ENCODE data around the gene OTOS. TPM values are rescaled to one million over a fixed set of nuclear protein-coding genes. Genes with fewer than 3 reads are reported as not detected.

Gene OTOS
- total RNA-seq, 1 donor, result not detected

GRCh38 chr2:240147382-240147781 lies 6.9 kb upstream of the OTOS start:
- no peak overlapping the region for H3K4me3 ChIP-seq (ENCODE audit: low read length)
- no peaks in the 10 kb centered on the region for H3K9me3 ChIP-seq (ENCODE audit: low read depth, low read length)
- no peaks in the 10 kb centered on the region for H3K27me3 ChIP-seq (ENCODE audit: insufficient read depth, low read length)
- no peaks in the 10 kb centered on the region for H3K4me1 ChIP-seq (ENCODE audit: insufficient read depth, low read length)

GRCh38 chr2:240146627-240147278 lies 6.3 kb upstream of the OTOS start:
- no peaks in the 10 kb centered on the region for H3K27me3 ChIP-seq (ENCODE audit: insufficient read depth, low read length)
- H3K9me3 ChIP-seq (ENCODE audit: low read depth, low read length), result no peaks in the 10 kb centered on the region
- no peaks in the 10 kb centered on the region for H3K4me1 ChIP-seq (ENCODE audit: insufficient read depth, low read length)
- no peak overlapping the region for H3K4me3 ChIP-seq (ENCODE audit: low read length)

- no peaks in the 10 kb centered on the region for H3K4me1 ChIP-seq (ENCODE audit: insufficient read depth, low read length)
- H3K27me3 ChIP-seq (ENCODE audit: insufficient read depth, low read length), result no peaks in the 10 kb centered on the region
- no peaks in the 10 kb centered on the region for H3K9me3 ChIP-seq (ENCODE audit: low read depth, low read length)
- no peak overlapping the region for H3K4me3 ChIP-seq (ENCODE audit: low read length)
These were observed 5.7 kb upstream of the OTOS start for GRCh38 chr2:240146141-240146561.

- Histone ChIP-seq H3K4me3 (ENCODE audit: low read length) (no peak overlapping the region), H3K4me1 (ENCODE audit: insufficient read depth, low read length) (no peaks in the 10 kb centered on the region), H3K27me3 (ENCODE audit: insufficient read depth, low read length) (no peaks in the 10 kb centered on the region), H3K9me3 (ENCODE audit: low read depth, low read length) (no peaks in the 10 kb centered on the region)
These were observed 5.0 kb upstream of the OTOS start for GRCh38 chr2:240145461-240145860.

- no peaks in the 10 kb centered on the region for H3K9me3 ChIP-seq (ENCODE audit: low read depth, low read length)
- H3K27me3 ChIP-seq (ENCODE audit: insufficient read depth, low read length), result no peaks in the 10 kb centered on the region
- H3K4me1 ChIP-seq (ENCODE audit: insufficient read depth, low read length), result no peaks in the 10 kb centered on the region
- H3K4me3 ChIP-seq (ENCODE audit: low read length), result no peak overlapping the region
These were observed 4.3 kb upstream of the OTOS start for GRCh38 chr2:240144649-240145261.

GRCh38 chr2:240143801-240144648 lies 3.6 kb upstream of the OTOS start:
- Histone ChIP-seq H3K27me3 (ENCODE audit: insufficient read depth, low read length) (no peaks in the 10 kb centered on the region), H3K4me1 (ENCODE audit: insufficient read depth, low read length) (no peaks in the 10 kb centered on the region), H3K9me3 (ENCODE audit: low read depth, low read length) (no peaks in the 10 kb centered on the region), H3K4me3 (ENCODE audit: low read length) (no peak overlapping the region)

- H3K4me1 ChIP-seq (ENCODE audit: insufficient read depth, low read length), result no peaks in the 10 kb centered on the region
- no peak overlapping the region for H3K4me3 ChIP-seq (ENCODE audit: low read length)
- H3K9me3 ChIP-seq (ENCODE audit: low read depth, low read length), result no peaks in the 10 kb centered on the region
- no peaks in the 10 kb centered on the region for H3K27me3 ChIP-seq (ENCODE audit: insufficient read depth, low read length)
These were observed 2.8 kb upstream of the OTOS start for GRCh38 chr2:240143276-240143675.

GRCh38 chr2:240142859-240143258 lies 2.4 kb upstream of the OTOS start:
- Histone ChIP-seq H3K4me1 (ENCODE audit: insufficient read depth, low read length) (no peaks in the 10 kb centered on the region), H3K9me3 (ENCODE audit: low read depth, low read length) (no peaks in the 10 kb centered on the region), H3K27me3 (ENCODE audit: insufficient read depth, low read length) (no peaks in the 10 kb centered on the region), H3K4me3 (ENCODE audit: low read length) (no peak overlapping the region)

- no peaks in the 10 kb centered on the region for H3K9me3 ChIP-seq (ENCODE audit: low read depth, low read length)
These were observed 1.9 kb upstream of the OTOS start for GRCh38 chr2:240142256-240142775.

GRCh38 chr2:240141736-240142135 lies 1.3 kb upstream of the OTOS start:
- no peak overlapping the region for H3K4me3 ChIP-seq (ENCODE audit: low read length)
- H3K4me1 ChIP-seq (ENCODE audit: insufficient read depth, low read length), result peaks cover 4% of the 10 kb centered on the region
- H3K9me3 ChIP-seq (ENCODE audit: low read depth, low read length), result no peaks in the 10 kb centered on the region
- no peaks in the 10 kb centered on the region for H3K27me3 ChIP-seq (ENCODE audit: insufficient read depth, low read length)

More at GRCh38 chr2:240142256-240142775, 1.9 kb upstream of the OTOS start:
- Histone ChIP-seq H3K27me3 (ENCODE audit: insufficient read depth, low read length) (no peaks in the 10 kb centered on the region), H3K4me1 (ENCODE audit: insufficient read depth, low read length) (no peaks in the 10 kb centered on the region), H3K4me3 (ENCODE audit: low read length) (no peak overlapping the region)

- Histone ChIP-seq H3K27me3 (ENCODE audit: insufficient read depth, low read length) (no peaks in the 10 kb centered on the region), H3K4me1 (ENCODE audit: insufficient read depth, low read length) (peaks cover 8% of the 10 kb centered on the region), H3K9me3 (ENCODE audit: low read depth, low read length) (no peaks in the 10 kb centered on the region), H3K4me3 (ENCODE audit: low read length) (no peak overlapping the region)
These were observed 462 bp upstream of the OTOS start for GRCh38 chr2:240140920-240141319.

- peaks cover 18% of the 10 kb centered on the region for H3K4me1 ChIP-seq (ENCODE audit: insufficient read depth, low read length)
- no peaks in the 10 kb centered on the region for H3K9me3 ChIP-seq (ENCODE audit: low read depth, low read length)
- no peaks in the 10 kb centered on the region for H3K27me3 ChIP-seq (ENCODE audit: insufficient read depth, low read length)
- H3K4me3 ChIP-seq (ENCODE audit: low read length), result no peak overlapping the region
These were observed 628 bp downstream of the OTOS start for GRCh38 chr2:240139666-240140393.

- H3K9me3 ChIP-seq (ENCODE audit: low read depth, low read length), result no peaks in the 10 kb centered on the region
- H3K4me1 ChIP-seq (ENCODE audit: insufficient read depth, low read length), result peaks cover 21% of the 10 kb centered on the region
- H3K27me3 ChIP-seq (ENCODE audit: insufficient read depth, low read length), result no peaks in the 10 kb centered on the region
- no peak overlapping the region for H3K4me3 ChIP-seq (ENCODE audit: low read length)
These were observed 1.4 kb downstream of the OTOS start for GRCh38 chr2:240139011-240139441.

- peaks cover 21% of the 10 kb centered on the region for H3K4me1 ChIP-seq (ENCODE audit: insufficient read depth, low read length)
- H3K4me3 ChIP-seq (ENCODE audit: low read length), result no peak overlapping the region
- no peaks in the 10 kb centered on the region for H3K9me3 ChIP-seq (ENCODE audit: low read depth, low read length)
- H3K27me3 ChIP-seq (ENCODE audit: insufficient read depth, low read length), result no peaks in the 10 kb centered on the region
These were observed 2.0 kb downstream of the OTOS start for GRCh38 chr2:240138254-240138984.

Measured in mononuclear cell (primary cell).